Endothelial cell of umbilical vein (primary cell): Measurements from ENCODE around the gene RASGRF1. TPM values are rescaled to one million over a fixed set of nuclear protein-coding genes. Genes with fewer than 3 reads are reported as not detected.

Source experiments
- BruUV-seq: library from RNA; stranded (reverse); fragments of 400-500 nt; replicated peaks from 2 replicates; lab custom pipeline; 2021; lab: Mats Ljungman, UMichigan
- CTCF ChIA-PET: fragments of 300-600, 350-600 bp; sonication (Branson Sonifier 250); formaldehyde crosslinking; loops from one replicate; lab custom pipeline; 2021; ENCODE audit warnings: antibody characterized with exemption, inconsistent platforms; lab: Charles Lee
- POLR2A ChIA-PET: fragments of 300-600, 350-600 bp; sonication (Branson Sonifier 250); formaldehyde crosslinking; loops from one replicate; lab custom pipeline; 2021; ENCODE audit warnings: antibody characterized with exemption, inconsistent platforms; lab: Charles Lee
- DNase-seq: peaks from one replicate; pipeline ENCODE4 v3.0.0-alpha.2; 2011; ENCODE audit warnings: low read depth, low spot score
- FAIRE-seq: peaks from 2 replicates; lab custom pipeline; 2011; peaks lifted over from hg19 to GRCh38; lab: Jason Lieb, UNC
- H2AFZ ChIP-seq: 2 replicates; pipeline ENCODE4 v1.6.0; 2012; ENCODE audit warnings: low read depth, low read length, control low read depth, inconsistent platforms
- H3K27ac ChIP-seq: 2 replicates; pipeline ENCODE4 v1.5.1; 2011; ENCODE audit warnings: low read depth, mild to moderate bottlenecking, control low read depth, low read length, moderate library complexity; ENCODE audit not compliant: insufficient read depth
- H3K27me3 ChIP-seq, 2 experiments: 2 replicates each; pipeline versions ENCODE4 v1.6.0 to v1.6.1; 2011; ENCODE audit warnings: low read length in 2 of 2, mixed read lengths in 1 of 2; ENCODE audit not compliant: control insufficient read depth in 2 of 2, insufficient read depth in 2 of 2
- H3K36me3 ChIP-seq, 2 experiments: 2 replicates in 1 of 2; 3 replicates in 1 of 2; pipeline ENCODE4 v1.5.1; 2011; ENCODE audit warnings: low read length in 2 of 2, mild to moderate bottlenecking in 1 of 2, moderate library complexity in 1 of 2; ENCODE audit not compliant: control insufficient read depth in 2 of 2, insufficient read depth in 2 of 2; ENCODE audit errors: extremely low read depth in 1 of 2
- H3K4me1 ChIP-seq: 3 replicates; pipeline ENCODE4 v1.5.1; 2011; ENCODE audit warnings: mild to moderate bottlenecking, low read length; ENCODE audit not compliant: control insufficient read depth, insufficient read depth; ENCODE audit errors: extremely low read depth
- H3K4me2 ChIP-seq: 2 replicates; pipeline ENCODE4 v1.6.1; 2011; ENCODE audit warnings: low read length, control low read depth, mixed read lengths; ENCODE audit not compliant: insufficient read depth
- H3K4me3 ChIP-seq, 3 experiments: fragments of 200-600 bp in 1 of 3; sonication (generic), shearing (Covaris generic) in 1 of 3; replicated peaks in 1 of 3; 2 replicates each; pipeline ENCODE4 v1.5.1; 2011 to 2016; ENCODE audit warnings: control low read depth in 3 of 3, low read length in 3 of 3, mild to moderate bottlenecking in 2 of 3, inconsistent platforms in 1 of 3, low read depth in 1 of 3, moderate library complexity in 1 of 3; ENCODE audit not compliant: insufficient read depth in 1 of 3
- H3K79me2 ChIP-seq: 2 replicates; pipeline ENCODE4 v1.6.0; 2012; ENCODE audit warnings: low read length, inconsistent platforms; ENCODE audit not compliant: control insufficient read depth, insufficient read depth
- H3K9ac ChIP-seq: replicated peaks from 2 replicates; pipeline ENCODE3; 2011; ENCODE audit warnings: low read length, control low read depth; ENCODE audit not compliant: insufficient read depth; ENCODE audit errors: extremely low read depth
- H3K9me1 ChIP-seq: replicated peaks from 3 replicates; pipeline ENCODE4 v1.6.0; 2011; ENCODE audit warnings: mild to moderate bottlenecking, low read length; ENCODE audit not compliant: control insufficient read depth, insufficient read depth; ENCODE audit errors: extremely low read depth
- H3K9me3 ChIP-seq: replicated peaks from 2 replicates; pipeline ENCODE4 v1.5.1; 2012; ENCODE audit warnings: low read length, inconsistent platforms; ENCODE audit not compliant: control insufficient read depth, insufficient read depth
- H4K20me1 ChIP-seq: replicated peaks from 2 replicates; pipeline ENCODE3; 2011; ENCODE audit warnings: mild to moderate bottlenecking, low read length; ENCODE audit not compliant: control insufficient read depth, insufficient read depth; ENCODE audit errors: extremely low read depth
- EZH2 ChIP-seq: IDR thresholded peaks from 2 replicates; pipeline ENCODE4 v1.6.1; 2012; ENCODE audit warnings: borderline replicate concordance, low read depth, mild to moderate bottlenecking, moderate library complexity, low read length, inconsistent platforms; ENCODE audit not compliant: severe bottlenecking
- FOS ChIP-seq: IDR thresholded peaks from 2 replicates; pipeline ENCODE4 v1.6.1; 2011; ENCODE audit warnings: mild to moderate bottlenecking, low read length, moderate library complexity, borderline replicate concordance; ENCODE audit not compliant: insufficient read depth
- GATA2 ChIP-seq: IDR thresholded peaks from 2 replicates; pipeline ENCODE4 v1.7.0; 2011; ENCODE audit warnings: low read depth, mild to moderate bottlenecking, moderate library complexity, mixed read lengths, low read length; ENCODE audit not compliant: insufficient read length, insufficient read depth
- JUN ChIP-seq: IDR thresholded peaks from 2 replicates; pipeline ENCODE4 v1.6.1; 2011; ENCODE audit warnings: borderline replicate concordance, low read depth; ENCODE audit not compliant: insufficient read length, insufficient read depth
- MAX ChIP-seq: IDR thresholded peaks from 2 replicates; pipeline ENCODE4 v1.6.1; 2011; ENCODE audit not compliant: insufficient read depth, insufficient read length
- MYC ChIP-seq: IDR thresholded peaks from one replicate; pipeline ENCODE4 v1.6.1; 2011; ENCODE audit warnings: mild to moderate bottlenecking, low read depth, low read length
- POLR2A ChIP-seq: IDR thresholded peaks from 2 replicates; pipeline ENCODE4 v1.6.1; 2012; ENCODE audit warnings: low read depth, mild to moderate bottlenecking, control low read depth, low read length
- POLR2AphosphoS5 ChIP-seq: IDR thresholded peaks from 2 replicates; pipeline ENCODE4 v1.6.1; 2012; ENCODE audit warnings: low read depth, mild to moderate bottlenecking, control low read depth, low read length, moderate library complexity; ENCODE audit not compliant: insufficient read depth
- dilution Hi-C: fragments of 300-500 bp; cut with MboI; formaldehyde crosslinking; loops from one replicate; pipeline ENCODE4 v1.15.0; 2019; ENCODE audit warnings: low sequenced_read_pairs; ENCODE audit not compliant: extremely low pct_ligation_motif_present
- intact Hi-C: fragments of 100-400 bp; cut with micrococcal nuclease; formaldehyde crosslinking; loops from one replicate; pipeline ENCODE4 v1.10.0; 2022
- polyA plus RNA-seq, 4 experiments: library from polyadenylated mRNA; depleted of rRNA in 3 of 4; stranded (reverse) in 3 of 4; unstranded in 1 of 4; fragments of >200 nt; gene quantifications; 2 replicates each; pipeline versions ENCODE4 v1.2.1 to v1.2.3, GENCODE V29; 2011 to 2012; ENCODE audit warnings: missing spikeins in 1 of 4
- total RNA-seq: library from RNA; stranded (reverse); gene quantifications from 2 replicates; pipeline ENCODE4 v1.2.3, GENCODE V29; 2021

RASGRF1 gene
- total and polyA plus RNA-seq, 2 donors (not counting 3 experiments of a cell fraction or from before 2014, with no cell fraction given): 0.04 TPM; not detected in 1

GRCh38 chr15:79086814-79087213, 3.8 kb downstream of the RASGRF1 start:
- no peak for TF ChIP-seq MAX
- TF ChIP-seq FOS: no peak
- TF ChIP-seq POLR2AphosphoS5: no peak
- no peak for TF ChIP-seq POLR2A
- no peak for TF ChIP-seq MYC
- TF ChIP-seq JUN: no peak
- no peak for TF ChIP-seq EZH2
- DNase-seq (no peak), FAIRE-seq (no peak)
- H3K36me3 ChIP-seq: no peaks in the 10 kb centered on the region
- BruUV-seq: no TSS peak
- dilution Hi-C loops (no loop called here), intact Hi-C loops (no loop called here)
- H3K4me3 ChIP-seq: no peak overlapping the region
- no peaks in the 10 kb centered on the region for H4K20me1 ChIP-seq
- no peak overlapping the region for H3K9ac ChIP-seq
- no peaks in the 10 kb centered on the region for H3K9me1 ChIP-seq
- H3K27ac ChIP-seq: no peak overlapping the region
- CTCF ChIA-PET: interaction anchor here (0.8 to 0.9 kb wide), 2 partner anchors 59 to 251 kb away, joined by 3 read pairs; no protein-coding TSS in a partner anchor
- peaks cover 28 to 30% of the 10 kb centered on the region in 2 experiments for H3K27me3 ChIP-seq
- H3K9me3 ChIP-seq: no peaks in the 10 kb centered on the region
- H2AFZ ChIP-seq: no peak overlapping the region
- POLR2A ChIA-PET: no interaction called here
- no peak overlapping the region for H3K4me2 ChIP-seq
- no peaks in the 10 kb centered on the region for H3K79me2 ChIP-seq
- H3K4me1 ChIP-seq: no peaks in the 10 kb centered on the region

- dilution Hi-C loops: no loop called here
- H3K9ac ChIP-seq: no peak overlapping the region
- H3K79me2 ChIP-seq: no peaks in the 10 kb centered on the region
- no peaks in the 10 kb centered on the region for H3K9me3 ChIP-seq
- no peak overlapping the region for H3K4me3 ChIP-seq
- no peaks in the 10 kb centered on the region for H3K9me1 ChIP-seq
- H4K20me1 ChIP-seq: no peaks in the 10 kb centered on the region
- CTCF ChIA-PET: interaction anchor here (1.0 kb wide), 1 partner anchor 77 kb away, joined by 3 read pairs; no protein-coding TSS in a partner anchor
- FAIRE-seq (no peak), DNase-seq (no peak)
- no peak overlapping the region for H3K4me2 ChIP-seq
- no peaks in the 10 kb centered on the region for H3K36me3 ChIP-seq
- no peak overlapping the region for H3K27ac ChIP-seq
- intact Hi-C loops: no loop called here
- POLR2A ChIA-PET: no interaction called here
- TF ChIP-seq MAX (no peak), GATA2 (no peak)
- peaks cover 10% of the 10 kb centered on the region in 2 experiments for H3K27me3 ChIP-seq
- H3K4me1 ChIP-seq: no peaks in the 10 kb centered on the region
- BruUV-seq: no TSS peak
- no peak overlapping the region for H2AFZ ChIP-seq
Measured at GRCh38 chr15:79084308-79084968, 6.1 kb downstream of the RASGRF1 start.
